Coronary artery (tissue), 2 donors: ENCODE results near the gene PUS7L.

Experiments used
- DNase-seq: peaks from one replicate; pipeline ENCODE4 v3.0.0-alpha.2; 2017; ENCODE audit warnings: low spot score
- H3K27ac ChIP-seq, 2 donors: fragments of 200-600 bp; sonication (generic); one replicate each; pipeline ENCODE4 v1.5.1; 2016 to 2019
- H3K4me3 ChIP-seq: fragments of 200-600 bp; sonication (generic); 2 replicates; pipeline ENCODE4 v1.5.1; 2016; ENCODE audit warnings: mild to moderate bottlenecking, moderate library complexity
- CTCF ChIP-seq: fragments of 200-600 bp; sonication (generic); IDR thresholded peaks from one replicate; pipeline ENCODE4 v1.5.1; 2019; ENCODE audit warnings: antibody characterized with exemption

Gene PUS7L

GRCh38 chr12:43750814-43751213 is 7.8 kb downstream of the PUS7L start:
- no peak for DNase-seq
- H3K4me3 ChIP-seq, result no peak overlapping the region
- no peak for TF ChIP-seq CTCF
- H3K27ac ChIP-seq, result no peak overlapping the region

GRCh38 chr12:43749016-43749415 is 9.6 kb downstream of the PUS7L start:
- H3K27ac ChIP-seq, result no peak overlapping the region
- DNase-seq, result no peak
- no peak for TF ChIP-seq CTCF
- H3K4me3 ChIP-seq, result no peak overlapping the region

- H3K27ac ChIP-seq, result no peak overlapping the region
Observed at GRCh38 chr12:43744826-43745225, 13.8 kb downstream of the PUS7L start.

GRCh38 chr12:43742106-43742505 is 16.5 kb downstream of the PUS7L start:
- TF ChIP-seq CTCF, result no peak
- no peak overlapping the region for H3K4me3 ChIP-seq
- DNase-seq, result no peak
- H3K27ac ChIP-seq, result no peak overlapping the region

More at GRCh38 chr12:43744826-43745225, 13.8 kb downstream of the PUS7L start:
- no peak for TF ChIP-seq CTCF
- no peak for DNase-seq
- no peak overlapping the region for H3K4me3 ChIP-seq

- no peak for TF ChIP-seq CTCF
- Histone ChIP-seq H3K27ac (no peak overlapping the region), H3K4me3 (no peak overlapping the region)
- no peak for DNase-seq
Observed at GRCh38 chr12:43740511-43741100, 18.0 kb downstream of the PUS7L start.

GRCh38 chr12:43737646-43738045 is 20.9 kb downstream of the PUS7L start:
- TF ChIP-seq CTCF, result no peak
- no peak for DNase-seq
- H3K27ac ChIP-seq, result no peak overlapping the region
- H3K4me3 ChIP-seq, result no peak overlapping the region

GRCh38 chr12:43736927-43737440 is 21.6 kb downstream of the PUS7L start:
- H3K4me3 ChIP-seq, result no peak overlapping the region
- DNase-seq, result no peak
- TF ChIP-seq CTCF, result no peak
- H3K27ac ChIP-seq, result no peak overlapping the region
